ENCODE data around the gene PAPSS1. TPM values are rescaled to one million over a fixed set of nuclear protein-coding genes. Genes with fewer than 3 reads are reported as not detected.
"Not testable (repeated sequence)": the region's sequence is repeated elsewhere in the genome, so short reads cannot be mapped to it uniquely, and the experiment has no call there.

The PAPSS1 gene
- total and polyA plus RNA-seq, 9 of the 15 experiments (the other 6 are each of a cell fraction or from before 2014, with no cell fraction given) = 21.1 to 53.9 (median 41.9) TPM

DNA sequence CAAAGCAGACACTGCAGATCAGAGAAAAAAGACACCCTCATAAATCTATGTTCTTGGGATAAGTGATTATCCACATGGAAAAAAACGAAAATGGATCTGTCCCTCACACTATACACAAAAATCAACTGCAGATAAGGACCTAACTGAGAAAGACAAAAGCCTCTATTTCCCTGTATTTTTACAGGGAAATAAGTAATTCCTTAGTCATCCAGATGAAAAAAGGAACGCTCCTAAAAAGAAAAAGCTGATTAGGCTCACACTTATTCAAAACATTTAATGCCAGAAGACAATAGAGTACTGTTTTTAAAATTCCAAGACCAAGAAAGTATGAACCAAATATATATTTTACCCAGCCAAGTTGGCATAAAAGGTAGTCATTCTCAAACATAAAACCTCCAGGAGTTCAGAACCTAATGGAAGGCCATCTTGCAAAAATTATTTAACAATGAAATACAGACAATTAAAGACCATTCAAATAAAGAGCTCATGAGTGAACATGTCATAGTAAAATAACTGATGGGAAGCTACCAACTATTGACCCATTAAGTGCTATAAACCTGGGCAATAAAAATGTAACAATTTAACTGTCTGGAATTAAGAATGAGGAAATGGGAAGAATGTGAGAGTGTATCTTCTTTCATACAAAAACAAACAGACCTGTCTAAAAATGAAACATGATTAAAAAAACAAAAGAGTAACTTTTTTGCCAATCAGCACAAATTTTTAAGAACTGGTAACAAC is 20.4 kb downstream of the PAPSS1 start:
- H3K27me3 ChIP-seq (ENCODE audit: control insufficient read depth in 2 of 2, insufficient read depth in 2 of 2, low read length in 2 of 2) = no peaks in the 10 kb centered on the region
- no peak overlapping the region for H3K27ac ChIP-seq (ENCODE audit: extremely low read depth, low read depth, low read length)
- TF ChIP-seq C11orf30 (IDR thresholded peaks at IDR 0.05; ENCODE audit: low read depth) (peak; percentile 37; the same call in 1 of the 2 replicates), GABPB1 (CRISPR knock-in tag; IDR thresholded peaks at IDR 0.05) (no peak), WHSC1 (IDR thresholded peaks at IDR 0.05; ENCODE audit: low read length) (no peak), ZNF316 (IDR thresholded peaks at IDR 0.05) (peak; percentile 69)
- 32% methylated on average over 2 of the region's 2 CpGs for WGBS (ENCODE audit: insufficient coverage, low coverage, missing lambda C conversion rate)
- H3K4me3 ChIP-seq = no peak overlapping the region
- BruUV-seq (replicated peaks) = no TSS peak
- in situ Hi-C loops (cut with MboI) = loop anchor here (25.0 kb wide), 1 partner anchor 1387 kb away; the partner anchor contains the start of genes AIMP1 and TBCK
- ChIA-PET POLR2A (no interaction called here), CTCF (ENCODE audit: low intra/inter-chr PET ratio) (no interaction called here)
- FAIRE-seq = no peak
- peaks cover 5% of the 10 kb centered on the region; the same call in 1 of the 3 replicates for H3K36me3 ChIP-seq (ENCODE audit: control insufficient read depth, insufficient read depth, low read length)
- no peak overlapping the region for H2AFZ ChIP-seq (ENCODE audit: low read depth, low read length)
- H3K79me2 ChIP-seq (ENCODE audit: control insufficient read depth, insufficient read depth, low read length) = no peaks in the 10 kb centered on the region
- intact Hi-C loops (cut with micrococcal nuclease) = no loop called here
- H4K20me1 ChIP-seq (replicated peaks; ENCODE audit: control insufficient read depth, insufficient read depth, low read length) = no peaks in the 10 kb centered on the region
- no peak for ATAC-seq
- H3K9ac ChIP-seq (ENCODE audit: insufficient read depth in 1 of 2, low read depth in 2 of 2, low read length in 2 of 2) = no peak overlapping the region
- H3K9me1 ChIP-seq (ENCODE audit: control insufficient read depth, insufficient read depth, low read length) = no peaks in the 10 kb centered on the region
- H3K9me3 ChIP-seq (replicated peaks; ENCODE audit: control insufficient read depth, insufficient read depth, low read depth, low read length) = no peaks in the 10 kb centered on the region
- DNase-seq (ENCODE audit: extremely low read depth in 1 of 4, low spot score in 3 of 4) = no peak
- no peaks in the 10 kb centered on the region for H3K4me1 ChIP-seq (replicated peaks in 1 of 2; ENCODE audit: control insufficient read depth in 2 of 2, insufficient read depth in 2 of 2, low read length in 2 of 2)
- H3K4me2 ChIP-seq (ENCODE audit: insufficient read depth, low read length) = no peak overlapping the region

DNA sequence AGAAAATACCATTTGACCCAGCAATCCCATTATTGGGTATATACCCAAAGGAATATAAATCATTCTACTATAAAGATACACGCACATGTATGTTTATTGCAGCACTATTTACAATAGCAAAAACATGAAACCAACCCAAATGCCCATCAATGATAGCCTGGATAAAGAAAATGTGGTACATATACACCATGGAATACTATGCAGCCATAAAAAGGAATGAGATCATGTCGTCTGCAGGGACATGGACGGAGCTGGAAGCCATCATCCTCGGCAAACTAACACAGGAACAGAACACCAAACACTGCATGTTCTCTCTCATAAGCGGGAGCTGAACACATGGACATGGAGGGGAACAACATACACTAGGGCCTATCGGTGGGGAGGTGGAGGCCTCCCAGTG is 23.8 kb downstream of the PAPSS1 start:
- POLR2A ChIA-PET; in situ Hi-C loops (cut with MboI); CTCF ChIA-PET (ENCODE audit: low intra/inter-chr PET ratio); H3K9me1 ChIP-seq (ENCODE audit: control insufficient read depth, insufficient read depth, low read length); H3K27me3 ChIP-seq (ENCODE audit: control insufficient read depth in 2 of 2, insufficient read depth in 2 of 2, low read length in 2 of 2); H3K9ac ChIP-seq (ENCODE audit: insufficient read depth in 1 of 2, low read depth in 2 of 2, low read length in 2 of 2); H2AFZ ChIP-seq (ENCODE audit: low read depth, low read length); H3K79me2 ChIP-seq (ENCODE audit: control insufficient read depth, insufficient read depth, low read length); DNase-seq (ENCODE audit: extremely low read depth in 1 of 4, low spot score in 3 of 4); ATAC-seq; H3K4me2 ChIP-seq (ENCODE audit: insufficient read depth, low read length); H3K4me3 ChIP-seq; H3K27ac ChIP-seq (ENCODE audit: extremely low read depth, low read depth, low read length); BruUV-seq (replicated peaks); H4K20me1 ChIP-seq (replicated peaks; ENCODE audit: control insufficient read depth, insufficient read depth, low read length); FAIRE-seq; intact Hi-C loops (cut with micrococcal nuclease); H3K9me3 ChIP-seq (replicated peaks; ENCODE audit: control insufficient read depth, insufficient read depth, low read depth, low read length): not testable (repeated sequence)
- H3K4me1 ChIP-seq (replicated peaks in 1 of 2; ENCODE audit: control insufficient read depth in 2 of 2, insufficient read depth in 2 of 2, low read length in 2 of 2) = peaks cover 0 to 11% of the 10 kb centered on the region in 2 experiments; a peak in 2 of 5 replicates
- peak; percentile 82 for TF ChIP-seq ZNF146 (CRISPR knock-in tag; IDR thresholded peaks at IDR 0.05; ENCODE audit: unreplicated experiment)
- 73% methylated on average over 6 of the region's 6 CpGs for WGBS (ENCODE audit: insufficient coverage, low coverage, missing lambda C conversion rate)
- H3K36me3 ChIP-seq (ENCODE audit: control insufficient read depth, insufficient read depth, low read length) = peaks cover 11% of the 10 kb centered on the region; the same call in 2 of the 3 replicates

Data from K562 (cell line).